ENCODE results near the gene PIEZO2. TPM values are rescaled to one million over a fixed set of nuclear protein-coding genes. Genes with fewer than 3 reads are reported as not detected.

PIEZO2 gene
- total RNA-seq, 1 donor from 2014 or later, result 0.11 TPM

- no peak for DNase-seq (ENCODE audit: missing footprints)
- no peak for ATAC-seq
- intact Hi-C loops (cut with DNase I), result no loop called here
Observed at GRCh38 chr18:10898417-10898974, 250.9 kb downstream of the PIEZO2 start.

- ATAC-seq (no peak), DNase-seq (ENCODE audit: missing footprints) (no peak)
- intact Hi-C loops (cut with DNase I), result no loop called here
Observed at GRCh38 chr18:10896851-10897250, 252.5 kb downstream of the PIEZO2 start.

DNA sequence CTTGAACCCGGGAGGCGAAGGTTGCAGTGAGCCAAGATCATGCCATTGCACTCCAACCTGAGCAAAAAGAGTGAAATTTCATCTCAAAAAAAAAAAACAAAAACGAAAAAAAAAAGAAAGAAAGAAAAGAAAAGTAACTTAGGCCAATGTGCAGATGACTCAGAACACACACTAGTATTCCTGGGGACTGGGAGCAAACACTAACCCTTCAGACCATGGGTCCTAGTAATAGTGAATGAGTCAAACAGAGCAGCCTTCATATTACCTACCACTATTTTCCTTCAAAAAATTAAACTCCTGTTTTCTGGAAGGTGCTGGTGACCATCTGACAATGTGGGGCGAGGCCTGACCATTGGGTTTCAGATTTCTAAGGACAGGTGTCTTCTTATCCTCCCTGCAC lies 253.4 kb downstream of the PIEZO2 start:
- intact Hi-C loops (cut with DNase I), result no loop called here
- DNase-seq (ENCODE audit: missing footprints) (no peak), ATAC-seq (no peak)

GRCh38 chr18:10894501-10894900 lies 254.9 kb downstream of the PIEZO2 start:
- ATAC-seq (no peak), DNase-seq (ENCODE audit: missing footprints) (no peak)
- intact Hi-C loops (cut with DNase I), result no loop called here

DNA sequence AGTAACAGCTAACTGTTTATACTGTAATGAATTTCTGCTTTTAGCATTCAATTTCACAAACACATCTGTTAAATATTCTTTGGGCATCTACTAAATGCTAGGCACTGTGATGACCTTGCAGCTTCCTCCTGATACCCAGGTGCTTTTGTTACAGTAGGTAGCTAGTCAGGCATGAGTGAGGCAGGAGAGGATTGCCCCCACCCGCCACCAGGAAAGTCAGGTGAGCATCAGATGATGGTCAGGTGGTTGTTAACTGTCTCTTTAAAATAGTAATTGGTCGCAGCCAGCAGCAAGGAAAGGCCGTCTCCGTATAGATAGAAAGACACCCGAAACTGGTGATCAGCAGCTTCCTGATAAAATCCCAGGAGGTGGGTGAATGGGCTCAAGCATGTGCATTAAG lies 255.6 kb downstream of the PIEZO2 start:
- no peak for DNase-seq (ENCODE audit: missing footprints)
- ATAC-seq, result no peak
- intact Hi-C loops (cut with DNase I), result no loop called here

DNA sequence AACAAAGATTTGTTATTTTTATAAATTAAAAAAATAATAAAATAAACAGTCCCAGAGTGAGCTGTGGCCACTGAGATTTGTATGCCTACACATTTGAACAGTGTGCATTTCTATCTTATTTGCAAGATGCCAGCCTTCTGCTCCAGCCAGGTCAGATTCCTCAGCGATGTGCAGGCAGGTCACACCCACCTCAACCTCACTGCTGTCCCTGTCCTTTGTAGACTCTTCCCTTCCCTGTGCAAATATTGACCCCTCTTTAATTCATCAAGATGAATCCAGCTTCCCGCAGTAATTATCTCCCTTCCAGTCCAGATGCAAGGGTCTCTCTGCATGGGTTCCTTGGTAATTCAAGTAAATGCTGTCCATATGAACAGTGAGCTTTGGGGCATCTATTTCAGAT lies 256.2 kb downstream of the PIEZO2 start:
- ATAC-seq (no peak), DNase-seq (ENCODE audit: missing footprints) (no peak)
- intact Hi-C loops (cut with DNase I), result no loop called here

- DNase-seq (ENCODE audit: missing footprints) (no peak), ATAC-seq (no peak)
- intact Hi-C loops (cut with DNase I), result no loop called here
Observed at GRCh38 chr18:10892786-10893185, 256.6 kb downstream of the PIEZO2 start.

DNA sequence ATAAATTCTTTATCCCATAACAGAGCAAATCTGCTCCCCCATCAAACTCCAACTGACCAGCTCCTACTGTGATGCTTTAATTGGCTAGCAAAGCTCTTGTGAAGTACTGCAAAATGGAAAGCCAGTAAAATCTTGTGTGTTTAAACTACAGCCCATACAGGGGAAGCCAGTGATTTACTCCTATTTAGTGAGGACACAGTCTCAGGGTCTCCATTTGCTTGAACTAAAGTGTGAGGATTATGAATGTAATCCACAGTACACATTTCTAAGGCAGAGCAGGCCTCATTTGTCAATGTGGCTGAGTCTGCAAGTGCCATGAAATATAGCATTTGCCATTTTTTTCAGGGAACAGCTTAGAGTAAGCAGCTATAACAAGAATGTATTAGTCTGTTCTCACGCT lies 259.3 kb downstream of the PIEZO2 start:
- no peak for ATAC-seq
- no peak for DNase-seq (ENCODE audit: missing footprints)
- intact Hi-C loops (cut with DNase I), result no loop called here

DNA sequence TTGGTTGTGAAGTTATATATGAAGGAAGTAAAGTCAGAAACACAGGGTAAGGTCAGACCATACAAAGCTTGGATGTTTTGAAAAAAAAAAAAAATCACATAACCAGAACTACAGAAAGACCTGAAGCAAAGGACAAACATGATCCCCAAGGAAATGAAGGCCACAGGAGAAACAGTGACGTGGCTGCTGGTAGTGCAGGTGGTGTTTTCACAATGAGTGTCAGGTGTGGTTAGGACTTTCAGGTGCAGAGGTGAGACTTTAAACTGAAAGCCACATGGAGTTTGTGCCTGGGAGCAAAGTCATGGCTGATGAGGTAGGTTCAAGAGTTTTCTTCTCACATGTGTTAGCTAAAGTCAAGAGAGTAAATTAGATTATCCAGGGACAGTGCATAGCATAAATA lies 270.7 kb downstream of the PIEZO2 start:
- ATAC-seq (no peak), DNase-seq (ENCODE audit: missing footprints) (no peak)
- intact Hi-C loops (cut with DNase I), result no loop called here

DNA sequence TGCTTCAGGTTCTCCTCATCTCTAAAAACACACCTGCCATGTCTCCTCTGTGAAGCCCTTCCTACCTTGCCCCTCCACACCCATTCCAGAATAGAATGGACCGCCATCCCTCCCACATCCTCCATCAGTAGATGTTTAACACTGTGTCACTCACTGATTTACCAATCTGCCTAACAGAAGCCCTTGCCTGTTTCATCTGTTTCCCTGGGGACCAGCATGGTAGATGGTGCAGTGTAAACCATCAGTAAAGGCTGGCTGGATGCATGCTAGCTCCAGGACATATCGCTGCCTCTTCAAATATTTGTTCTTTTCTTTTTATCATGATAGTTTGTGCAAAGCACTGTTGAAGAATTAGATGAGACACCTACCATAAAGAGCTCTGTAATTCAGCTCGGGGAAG lies 271.4 kb downstream of the PIEZO2 start:
- no peak for ATAC-seq
- intact Hi-C loops (cut with DNase I), result no loop called here
- DNase-seq (ENCODE audit: missing footprints), result no peak

DNA sequence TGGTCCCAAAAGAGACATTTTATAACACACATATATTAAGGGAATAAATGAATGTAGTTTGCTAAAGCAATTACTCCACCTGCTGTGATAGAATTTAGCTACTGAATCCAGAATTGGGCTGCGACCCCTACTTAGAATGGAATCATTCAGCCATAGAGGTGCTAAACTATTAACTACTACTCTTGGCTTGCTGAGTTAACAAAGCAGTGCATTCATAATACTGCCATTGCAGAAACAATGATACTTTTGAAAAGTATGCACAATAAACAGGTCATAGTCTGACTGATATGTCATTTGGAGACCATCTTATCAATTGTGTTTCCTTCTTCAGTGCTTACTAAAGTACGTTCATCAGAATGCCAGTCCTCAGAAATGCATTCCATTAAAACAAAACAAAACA lies 273.6 kb downstream of the PIEZO2 start:
- intact Hi-C loops (cut with DNase I), result no loop called here
- DNase-seq (ENCODE audit: missing footprints) (no peak), ATAC-seq (no peak)

- no peak for DNase-seq (ENCODE audit: missing footprints)
- peak; percentile 95 for ATAC-seq
- intact Hi-C loops (cut with DNase I), result no loop called here
Observed at GRCh38 chr18:10872304-10872703, 277.1 kb downstream of the PIEZO2 start.

GRCh38 chr18:10864722-10865121 lies 284.6 kb downstream of the PIEZO2 start:
- ATAC-seq, result no peak
- no peak for DNase-seq (ENCODE audit: missing footprints)
- intact Hi-C loops (cut with DNase I), result no loop called here

DNA sequence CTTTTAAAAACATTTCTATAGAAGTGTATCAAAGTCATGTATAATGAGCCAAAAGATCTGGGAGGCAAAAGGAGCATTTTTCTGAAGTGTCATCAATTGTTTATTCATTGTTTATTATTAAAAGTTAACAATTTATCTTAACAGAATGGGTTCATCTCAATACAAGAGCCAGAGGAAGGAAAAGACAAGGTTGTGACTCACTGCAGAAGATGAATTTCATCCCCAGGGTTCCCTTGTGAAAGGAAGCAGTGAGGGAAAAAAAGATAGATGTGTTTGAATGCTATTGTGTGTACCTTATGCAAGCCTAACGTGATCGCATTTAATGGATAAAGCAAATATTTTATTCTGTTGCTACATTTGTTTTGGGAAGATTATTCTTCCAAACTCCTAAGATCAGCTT lies 286.3 kb downstream of the PIEZO2 start:
- no peak for ATAC-seq
- intact Hi-C loops (cut with DNase I), result no loop called here

DNA sequence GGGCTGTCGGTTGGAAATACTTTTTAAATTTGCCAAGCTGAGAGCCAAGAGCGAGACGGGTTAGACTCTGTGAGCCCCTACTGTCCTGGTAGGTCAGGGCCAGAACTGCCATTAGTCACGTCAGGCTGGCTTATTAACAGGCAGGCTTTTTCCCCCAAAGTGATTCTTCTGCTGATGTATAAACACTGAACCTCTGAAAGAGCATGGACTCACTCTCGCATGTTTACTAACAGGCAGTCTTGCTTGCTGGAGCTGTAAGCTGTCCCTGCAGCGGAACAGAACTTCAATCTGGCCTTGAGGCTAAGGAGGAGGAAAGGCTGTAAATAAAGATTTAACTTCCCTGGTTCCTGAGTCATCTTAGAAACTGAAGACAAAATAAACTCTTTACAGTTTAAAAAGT lies 288.4 kb downstream of the PIEZO2 start:
- DNase-seq (ENCODE audit: missing footprints) (no peak), ATAC-seq (no peak)
- intact Hi-C loops (cut with DNase I), result no loop called here

More for the DNA sequence above, 286.3 kb downstream of the PIEZO2 start:
- DNase-seq (ENCODE audit: missing footprints), result no peak

DNA sequence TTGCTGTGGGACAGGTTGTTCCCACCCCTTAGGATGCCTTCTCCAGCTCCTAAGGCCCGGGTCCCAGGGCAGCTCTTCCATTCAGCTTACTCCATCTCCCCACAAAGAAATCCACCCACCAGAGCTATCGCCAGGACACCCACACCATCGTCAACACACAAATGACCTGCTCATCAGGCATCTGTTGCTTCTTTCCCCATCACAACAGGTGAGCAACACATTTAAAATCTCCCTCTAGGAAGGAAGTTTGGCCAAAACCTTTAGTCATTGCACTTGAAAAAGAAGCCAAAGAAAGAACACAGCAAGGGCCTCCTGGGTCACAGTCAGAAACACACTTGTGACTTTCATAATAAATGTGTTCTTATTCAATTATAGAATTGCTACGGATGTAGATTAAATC lies 289.0 kb downstream of the PIEZO2 start:
- intact Hi-C loops (cut with DNase I), result no loop called here
- ATAC-seq, result no peak
- no peak for DNase-seq (ENCODE audit: missing footprints)

DNA sequence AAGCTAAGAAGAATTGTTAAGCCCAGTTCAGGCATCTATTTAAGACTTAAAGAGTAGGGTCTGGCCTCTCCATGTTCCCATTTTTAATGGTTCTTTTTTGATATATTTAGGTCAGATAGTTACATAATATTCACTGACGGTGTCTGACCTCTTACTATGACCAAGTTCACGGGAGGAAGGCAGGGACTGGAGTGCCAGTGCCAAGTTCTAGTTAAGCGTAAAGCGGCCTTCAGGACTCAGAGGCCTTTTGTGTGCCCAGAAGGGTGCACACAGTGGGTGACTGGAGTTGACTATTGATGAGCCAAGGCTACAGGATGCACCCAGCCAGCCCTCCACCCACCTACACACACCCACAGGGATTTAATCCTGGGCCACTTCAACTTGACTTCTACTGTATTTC lies 290.9 kb downstream of the PIEZO2 start:
- intact Hi-C loops (cut with DNase I), result no loop called here
- no peak for ATAC-seq
- no peak for DNase-seq (ENCODE audit: missing footprints)

- ATAC-seq, result no peak
- intact Hi-C loops (cut with DNase I), result no loop called here
- no peak for DNase-seq (ENCODE audit: missing footprints)
Observed at GRCh38 chr18:10856132-10856531, 293.2 kb downstream of the PIEZO2 start.

DNA sequence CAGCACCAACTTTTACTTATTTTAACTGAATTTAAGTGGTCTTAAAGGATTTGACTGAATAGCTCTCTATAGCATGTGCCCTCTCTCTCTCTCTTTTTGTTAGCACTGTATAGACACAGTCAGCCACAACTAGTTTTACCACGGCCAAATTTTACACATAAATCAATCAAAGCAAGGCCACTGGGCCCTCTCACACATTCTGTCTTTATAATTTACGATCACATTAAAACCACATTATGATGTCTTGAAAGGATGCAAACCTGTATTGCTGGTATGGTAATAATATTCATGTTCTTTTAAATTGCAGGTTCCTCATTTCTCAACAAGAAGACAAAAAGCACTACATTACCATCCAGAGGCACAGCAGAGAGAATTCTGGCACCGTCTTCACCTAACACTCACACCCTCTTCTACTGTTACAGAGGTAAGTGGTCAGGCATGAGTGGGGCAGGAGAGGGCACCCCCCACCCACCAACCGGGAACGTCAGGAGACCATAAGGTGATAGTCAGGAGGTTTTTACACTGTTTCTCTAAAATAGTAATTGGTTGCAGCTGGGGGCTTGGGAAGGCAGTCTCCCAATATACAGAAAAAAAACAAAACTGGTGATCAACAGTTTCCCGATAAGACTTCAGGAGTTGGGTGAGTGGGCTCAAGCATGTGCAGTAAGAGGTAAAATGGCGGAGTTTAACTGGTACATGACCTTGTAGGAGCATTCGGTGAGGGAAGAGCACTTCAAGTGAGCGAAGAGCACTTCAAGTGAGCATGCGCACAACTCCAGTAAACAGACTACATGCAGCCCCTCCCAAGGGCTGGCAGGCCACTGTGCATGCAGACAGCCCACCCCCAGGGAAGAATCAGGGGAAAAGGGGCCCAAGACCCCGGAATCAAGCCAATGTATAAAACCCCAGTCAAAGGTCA lies 296.7 kb downstream of the PIEZO2 start:
- intact Hi-C loops (cut with DNase I), result loop anchor here (1.0 kb wide), 1 partner anchor 188 kb away; no protein-coding TSS in a partner anchor
- DNase-seq (ENCODE audit: missing footprints), result no peak
- ATAC-seq, result no peak

- DNase-seq (ENCODE audit: missing footprints) (no peak), ATAC-seq (no peak)
- intact Hi-C loops (cut with DNase I), result loop anchor here (1.0 to 2.0 kb wide), 2 partner anchors 188 to 303 kb away; no protein-coding TSS in a partner anchor
Observed at GRCh38 chr18:10851824-10852319, 297.5 kb downstream of the PIEZO2 start.
